HG02981 (cell line): ENCODE data around the gene PRPH2.

Source experiments
- ATAC-seq: cut with Tn5 transposase; IDR thresholded peaks from one replicate; pipeline ENCODE4 v1.9.1; 2021; ENCODE audit warnings: mild to moderate bottlenecking, moderate library complexity; ENCODE audit not compliant: unreplicated experiment

PRPH2 gene, protein sequence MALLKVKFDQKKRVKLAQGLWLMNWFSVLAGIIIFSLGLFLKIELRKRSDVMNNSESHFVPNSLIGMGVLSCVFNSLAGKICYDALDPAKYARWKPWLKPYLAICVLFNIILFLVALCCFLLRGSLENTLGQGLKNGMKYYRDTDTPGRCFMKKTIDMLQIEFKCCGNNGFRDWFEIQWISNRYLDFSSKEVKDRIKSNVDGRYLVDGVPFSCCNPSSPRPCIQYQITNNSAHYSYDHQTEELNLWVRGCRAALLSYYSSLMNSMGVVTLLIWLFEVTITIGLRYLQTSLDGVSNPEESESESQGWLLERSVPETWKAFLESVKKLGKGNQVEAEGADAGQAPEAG

DNA sequence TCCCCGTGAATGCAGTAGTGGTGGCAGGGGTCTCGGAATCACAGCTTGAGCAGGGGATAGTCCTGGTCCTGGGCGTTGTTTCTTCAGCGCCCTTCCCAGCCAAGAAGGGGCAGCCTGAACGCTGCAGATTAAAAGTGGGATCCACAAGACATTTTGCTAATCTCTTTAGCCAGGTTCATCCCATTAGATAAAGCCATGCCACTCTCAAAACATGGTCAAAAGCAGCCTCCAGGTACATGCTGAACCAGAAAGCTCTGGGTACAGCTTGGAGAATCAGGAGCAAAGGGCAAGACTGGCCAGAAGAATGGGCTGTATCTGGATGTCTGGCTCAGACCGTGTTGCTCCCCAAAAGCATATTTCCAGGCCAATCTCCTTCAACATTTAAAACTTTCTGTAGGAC, at the start of gene PRPH2:
Gene PRPH2 (minus strand): TSS at position 101 of the 400 bp plus-strand sequence. CDS start 263 bp downstream, outside the sequence.
- ATAC-seq = no peak

GRCh38 chr6:42771741-42772100, 49.3 kb upstream of the PRPH2 start:
- ATAC-seq = no peak

- ATAC-seq = no peak
Observed at GRCh38 chr6:42769836-42770235, 47.4 kb upstream of the PRPH2 start.

- no peak for ATAC-seq
Observed at GRCh38 chr6:42769051-42769450, 46.7 kb upstream of the PRPH2 start.

DNA sequence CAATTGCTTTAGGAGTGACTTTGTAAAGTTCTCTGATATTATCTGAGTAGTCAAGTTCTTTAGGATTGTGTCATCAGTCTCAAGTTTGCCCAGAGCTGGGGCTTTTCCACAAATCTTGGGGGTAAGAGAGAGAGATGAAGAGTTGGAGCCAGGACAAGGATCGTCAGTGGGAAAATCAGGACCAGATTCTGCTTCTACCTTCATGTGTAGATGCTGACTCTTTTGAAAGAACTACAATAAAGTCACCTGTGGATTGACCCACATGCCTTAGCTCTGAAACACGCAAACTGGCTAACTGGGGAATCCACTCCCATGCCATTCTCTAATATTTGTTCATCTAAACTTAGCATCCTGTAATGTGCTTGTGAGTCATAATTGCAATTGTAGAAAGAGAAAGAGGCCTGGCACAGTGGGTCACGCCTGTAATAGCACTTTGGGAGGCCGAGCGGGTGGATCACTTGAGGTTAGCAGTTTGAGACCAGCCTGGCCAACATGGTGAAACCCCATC, 43.8 kb upstream of the PRPH2 start:
- ATAC-seq = no peak

DNA sequence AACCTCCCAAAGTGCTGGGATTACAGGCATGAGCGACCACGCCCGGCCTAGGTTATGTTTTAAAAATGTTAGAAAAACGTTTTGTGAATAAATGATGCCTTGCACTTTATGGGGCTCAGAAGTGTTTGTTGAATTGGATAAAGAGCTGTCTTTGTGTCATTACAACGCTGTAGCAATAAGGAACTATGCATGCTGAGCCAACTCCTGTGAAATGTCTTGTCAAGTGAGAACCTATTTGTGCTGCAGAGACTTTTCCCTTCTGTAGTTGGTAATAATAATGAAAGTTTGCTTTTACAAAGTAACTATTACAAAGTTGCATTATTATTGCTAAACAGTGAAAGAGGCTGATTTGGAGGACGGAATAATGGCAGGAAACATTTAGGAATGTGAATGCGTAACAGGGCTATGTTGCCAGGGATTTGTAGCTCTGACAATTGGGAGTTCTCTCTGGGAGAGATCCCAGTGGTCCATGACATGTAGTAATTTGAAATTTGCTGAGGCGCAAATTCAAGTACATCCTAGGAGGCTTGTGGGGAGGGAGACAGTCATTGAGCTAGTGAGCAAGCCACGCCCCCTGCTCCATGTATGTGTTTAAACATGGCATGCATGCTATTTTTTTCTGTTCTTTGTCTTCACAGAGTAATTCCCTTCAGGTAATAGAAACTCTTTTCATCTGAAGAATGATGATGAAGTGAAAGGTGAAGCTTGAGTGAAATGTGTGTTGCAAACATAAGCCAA, 42.7 kb upstream of the PRPH2 start:
- no peak for ATAC-seq

DNA sequence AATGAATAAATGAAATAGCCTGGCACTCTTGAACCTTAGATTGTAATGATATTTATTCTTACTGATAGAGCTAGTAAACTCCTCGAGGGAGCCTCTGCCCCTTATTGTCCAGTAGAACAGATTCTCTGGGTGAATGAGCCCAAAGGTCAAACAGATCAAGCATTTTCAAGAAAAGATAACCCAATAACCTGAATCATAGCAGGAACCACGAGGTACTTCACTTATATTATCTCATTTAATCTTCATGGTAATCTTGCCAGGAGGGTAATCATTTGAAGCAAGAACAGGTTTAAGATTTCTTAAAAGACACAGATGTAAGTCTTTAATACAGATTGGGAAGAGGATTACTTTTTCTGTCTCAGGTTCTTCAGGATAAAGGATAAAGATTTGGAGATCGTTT, 40.6 kb upstream of the PRPH2 start:
- ATAC-seq = no peak

GRCh38 chr6:42762426-42762859, 40.0 kb upstream of the PRPH2 start:
- ATAC-seq = no peak

DNA sequence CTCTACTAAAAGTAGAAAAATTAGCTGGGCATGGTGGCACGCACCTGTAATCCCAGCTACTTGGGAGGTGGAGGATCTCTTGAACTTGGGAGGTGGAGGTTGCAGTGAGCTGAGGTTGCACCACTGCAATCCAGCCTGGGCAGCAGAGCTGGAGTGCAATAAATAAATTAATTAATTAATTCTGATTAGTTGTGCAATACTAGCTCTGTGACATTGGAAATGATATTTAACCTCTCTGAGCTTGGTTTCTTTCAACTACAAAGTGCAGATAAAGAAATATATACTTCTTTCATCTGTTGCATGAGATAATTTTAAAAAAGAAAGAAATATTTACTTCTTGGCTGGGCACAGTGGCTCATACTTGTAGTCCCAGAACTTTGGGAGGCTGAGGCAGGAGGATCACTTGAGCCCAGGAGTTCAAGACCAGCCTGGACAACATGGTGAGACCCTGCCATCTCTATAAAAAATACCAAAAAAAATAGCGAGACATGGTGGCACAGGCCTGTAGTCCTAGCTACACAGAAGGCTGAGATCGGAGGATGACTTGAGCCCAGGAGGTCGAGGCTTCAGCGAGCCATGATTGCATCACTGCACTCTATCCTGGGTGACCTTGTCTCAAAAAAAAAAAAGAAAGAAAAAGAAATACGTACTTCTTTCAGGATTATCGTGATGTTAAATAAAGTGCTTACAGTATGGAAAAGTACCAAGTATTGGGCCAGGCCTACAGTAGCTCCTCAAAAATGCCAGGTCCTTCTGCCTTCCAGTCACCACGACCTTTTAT, 39.1 kb upstream of the PRPH2 start:
- no peak for ATAC-seq

- no peak for ATAC-seq
Observed at GRCh38 chr6:42758756-42759430, 36.5 kb upstream of the PRPH2 start.

DNA sequence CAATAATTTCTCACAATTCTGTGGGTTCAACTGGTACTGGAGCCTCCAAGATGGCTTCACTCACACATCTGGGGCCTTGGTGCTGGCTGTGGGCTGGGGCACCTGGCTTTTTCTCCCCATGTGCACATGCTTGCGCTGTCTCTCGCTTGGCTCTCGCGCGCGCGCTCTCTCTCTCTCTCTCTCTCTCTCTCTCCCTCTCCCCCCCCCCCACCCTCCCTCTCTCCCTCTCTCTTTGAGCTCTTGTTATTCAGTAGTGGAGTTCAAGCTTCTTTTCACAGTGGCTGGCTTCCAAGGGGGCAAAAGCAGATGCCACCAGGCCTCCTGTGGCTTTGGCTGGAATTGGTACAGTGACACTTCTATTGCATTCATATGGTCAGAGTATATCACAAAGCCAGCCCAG, 34.3 kb upstream of the PRPH2 start:
- no peak for ATAC-seq

- no peak for ATAC-seq
Observed at GRCh38 chr6:42754759-42755158, 32.4 kb upstream of the PRPH2 start.

GRCh38 chr6:42751055-42751454, 28.7 kb upstream of the PRPH2 start:
- ATAC-seq = no peak

GRCh38 chr6:42748203-42748898, 26.0 kb upstream of the PRPH2 start:
- ATAC-seq = no peak

DNA sequence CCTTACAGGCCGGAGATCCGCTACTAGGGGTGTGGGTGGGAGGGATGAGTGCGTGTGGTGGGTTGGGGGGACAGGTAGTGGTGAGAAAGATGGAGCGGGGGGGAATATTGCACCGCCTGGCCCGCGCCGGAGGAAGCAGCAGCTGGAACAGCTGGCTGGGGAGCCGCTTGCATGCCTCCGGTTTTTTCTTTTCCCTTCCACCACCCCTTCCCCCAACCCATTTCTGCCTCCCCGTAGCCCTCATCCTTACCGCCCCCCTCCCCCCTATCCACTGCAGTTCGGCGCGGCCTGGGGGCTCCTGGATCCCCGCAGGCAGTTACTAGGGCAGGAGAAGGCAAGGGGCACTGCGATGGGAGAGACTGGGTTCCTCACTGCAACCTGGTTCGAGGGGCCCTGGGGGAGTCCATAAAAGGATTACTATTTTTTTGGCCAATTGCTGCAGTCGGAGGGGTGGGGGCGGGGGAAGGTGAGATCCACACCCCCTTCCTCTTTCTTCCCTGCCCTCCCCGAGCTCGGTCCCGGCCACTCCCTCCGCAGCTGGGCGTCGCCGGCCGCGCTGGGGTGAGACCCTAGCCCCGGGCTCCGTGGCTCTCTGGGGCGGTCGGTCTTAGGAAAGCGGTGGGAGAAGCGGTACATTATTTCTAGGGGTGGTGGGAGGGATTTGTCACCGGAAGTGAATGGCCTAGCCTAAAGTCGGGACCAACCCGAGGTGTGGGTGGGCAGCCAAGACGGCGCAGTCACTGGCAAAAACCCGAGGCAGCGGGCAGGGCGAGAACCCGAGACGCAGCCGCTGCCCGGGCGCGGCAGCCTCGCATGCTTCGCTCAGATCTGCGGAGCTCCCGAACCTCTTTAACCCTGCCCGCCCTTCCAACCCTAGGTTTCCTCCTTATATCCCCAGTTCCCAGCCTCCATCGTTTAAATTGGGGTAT, 24.3 kb upstream of the PRPH2 start:
- peak; percentile 35 for ATAC-seq

DNA sequence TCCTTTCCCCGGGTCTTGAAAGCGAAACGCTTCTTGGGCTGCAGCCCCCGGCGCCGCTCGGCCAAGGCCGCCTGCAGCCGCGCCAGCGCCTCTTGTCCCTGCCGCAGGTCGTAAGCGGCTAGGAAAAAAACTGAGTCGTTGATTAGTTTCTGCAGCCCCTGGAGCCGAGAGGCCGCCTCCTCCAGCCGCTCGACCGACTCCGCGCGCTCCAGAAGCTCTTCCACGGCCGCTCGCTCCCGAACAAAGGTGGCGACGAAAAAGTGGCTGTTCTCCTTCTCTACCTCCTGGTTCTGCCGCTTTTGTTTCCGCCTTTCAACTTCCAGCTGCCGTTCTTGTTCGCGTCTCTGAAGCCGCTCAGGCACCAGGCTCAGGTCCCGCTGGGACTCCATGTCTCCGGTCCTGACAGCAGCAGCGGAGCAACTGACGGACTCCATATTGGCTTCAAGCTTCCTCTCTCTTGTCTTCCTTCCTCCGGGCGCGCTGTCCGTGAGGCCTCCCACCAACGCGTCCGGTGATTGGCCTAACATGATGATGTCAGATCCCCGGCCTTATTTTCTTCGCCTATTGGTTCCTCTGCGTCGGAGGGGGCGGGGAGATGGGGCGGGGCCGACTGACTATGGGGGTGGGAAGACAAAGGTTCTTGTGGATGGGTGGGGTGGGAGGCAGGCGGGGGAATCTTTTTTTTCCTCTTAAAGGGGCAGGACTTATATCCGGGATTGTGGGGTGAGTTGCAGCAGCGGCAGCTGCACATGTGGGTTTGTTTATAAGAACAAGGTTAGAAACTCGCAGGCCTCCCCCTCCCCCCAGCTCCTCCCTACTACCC, 23.5 kb upstream of the PRPH2 start, which contains the start of gene TBCC:
Gene TBCC (minus strand): TSS at position 464 of the 823 bp plus-strand sequence. CDS start 30 bp downstream, at position 434.
- ATAC-seq = peak; percentile 72

- ATAC-seq = no peak
Observed at GRCh38 chr6:42745083-42745639, 22.8 kb upstream of the PRPH2 start.
